22Rv1 (cell line): ENCODE results near the gene TRIM27.
"Not testable (repeated sequence)": the region's sequence is repeated elsewhere in the genome, so short reads cannot be mapped to it uniquely, and the experiment has no call there.

Source experiments
- H3K27ac ChIP-seq: fragments of 450-650 bp; 2 replicates; pipeline ENCODE4 v1.5.1; 2017
- CTCF ChIP-seq: fragments of 450-650 bp; IDR thresholded peaks from 2 replicates; pipeline ENCODE4 v1.5.1; 2017; ENCODE audit warnings: mild to moderate bottlenecking
- ZFX ChIP-seq: fragments of 450-650 bp; IDR thresholded peaks from 2 replicates; pipeline ENCODE4 v1.6.1; 2017; ENCODE audit warnings: antibody characterized with exemption, borderline replicate concordance

Gene TRIM27

GRCh38 chr6:28923318-28924102, at the start of gene TRIM27:
TRIM27 (minus strand) TSS chr6:28923985; CDS start chr6:28923632, 353 bp downstream.
- TF ChIP-seq CTCF (no peak), ZFX (no peak)
- peak within 1 kb of the TSS; percentile 90 for H3K27ac ChIP-seq

GRCh38 chr6:28970056-28970455, 46.3 kb upstream of the TRIM27 start:
- not testable (repeated sequence) for H3K27ac ChIP-seq

- TF ChIP-seq CTCF (peak; percentile 14), ZFX (no peak)
- no peak overlapping the region for H3K27ac ChIP-seq
Measured at GRCh38 chr6:28969129-28969528, 45.3 kb upstream of the TRIM27 start.

- H3K27ac ChIP-seq: no peak overlapping the region
- TF ChIP-seq CTCF (no peak), ZFX (no peak)
Measured at GRCh38 chr6:28968476-28968875, 44.7 kb upstream of the TRIM27 start.

- TF ChIP-seq ZFX (no peak), CTCF (no peak)
- H3K27ac ChIP-seq: no peak overlapping the region
Measured at GRCh38 chr6:28965706-28966105, 41.9 kb upstream of the TRIM27 start.

GRCh38 chr6:28960846-28961500, 37.2 kb upstream of the TRIM27 start:
- TF ChIP-seq ZFX (no peak), CTCF (no peak)
- H3K27ac ChIP-seq: no peak overlapping the region

- H3K27ac ChIP-seq: not testable (repeated sequence)
Measured at GRCh38 chr6:28958561-28959243, 34.9 kb upstream of the TRIM27 start.

- not testable (repeated sequence) for H3K27ac ChIP-seq
Measured at GRCh38 chr6:28957795-28958314, 34.1 kb upstream of the TRIM27 start.
